Activated T-cell treated with anti-CD3 and anti-CD28 coated beads for 48 hours (primary cell): ENCODE measurements around the gene TFR2.

Source experiments
- DNase-seq: peaks from one replicate; pipeline ENCODE4 v3.0.0-alpha.2; 2020; ENCODE audit warnings: low read depth

TFR2 gene

GRCh38 chr7:100585511-100586265 lies 55.7 kb downstream of the TFR2 start, which contains the start of gene LRCH4:
LRCH4 (minus strand) TSS chr7:100586129; CDS start chr7:100586100, 29 bp downstream.
- peak; percentile 58 for DNase-seq

GRCh38 chr7:100584683-100585510 lies 56.5 kb downstream of the TFR2 start:
- no peak for DNase-seq

- no peak for DNase-seq
These were observed 57.2 kb downstream of the TFR2 start for GRCh38 chr7:100584054-100584682.

GRCh38 chr7:100583132-100584053 lies 58.0 kb downstream of the TFR2 start:
- peak; percentile 65 for DNase-seq

DNA sequence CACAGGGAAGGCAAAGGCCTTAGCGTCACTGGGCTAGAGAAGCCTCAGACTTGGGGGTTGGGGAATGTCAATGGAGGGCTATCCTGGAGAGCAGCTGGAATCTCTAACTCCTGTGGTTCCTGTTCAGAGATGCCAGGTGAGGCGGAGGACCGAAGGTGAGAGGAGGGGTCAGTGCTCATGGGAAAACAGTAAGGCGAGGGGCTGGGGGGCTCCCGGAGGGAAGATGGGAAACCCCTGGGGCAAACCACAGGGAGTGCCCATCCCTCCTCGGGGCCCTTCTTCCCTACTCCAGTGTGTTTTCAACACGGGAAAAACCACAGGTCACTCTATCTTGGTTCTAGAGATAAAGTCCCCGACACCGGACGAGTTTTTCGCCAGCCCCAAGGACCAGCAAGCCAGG lies 58.7 kb downstream of the TFR2 start:
- no peak for DNase-seq

DNA sequence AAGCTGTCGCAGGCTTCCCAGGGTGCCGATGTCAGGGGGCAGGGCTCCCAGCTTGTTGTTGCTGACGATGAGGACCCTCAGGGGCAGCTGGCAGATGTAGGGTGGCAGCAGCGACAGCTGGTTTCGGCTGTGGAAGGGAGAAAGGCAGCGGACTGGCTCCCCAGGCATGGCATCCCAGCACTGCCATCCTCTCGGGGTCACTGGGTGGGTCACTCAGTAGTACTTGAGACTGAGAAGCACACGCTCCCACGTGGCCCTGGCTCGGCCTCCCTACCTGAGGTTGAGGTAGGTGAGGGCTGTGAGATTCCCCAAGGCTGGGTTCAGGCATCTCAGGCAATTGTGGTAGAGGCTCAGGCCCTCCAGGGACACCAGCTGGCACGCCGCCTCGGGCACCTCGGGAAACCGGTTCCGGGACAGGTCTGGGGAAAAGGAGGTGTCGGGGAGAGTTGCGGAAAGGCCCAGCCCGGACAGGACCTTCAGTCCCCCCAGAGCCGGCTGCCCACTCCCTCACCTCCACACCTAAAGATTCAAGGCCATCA lies 59.2 kb downstream of the TFR2 start:
- DNase-seq, result no peak

DNA sequence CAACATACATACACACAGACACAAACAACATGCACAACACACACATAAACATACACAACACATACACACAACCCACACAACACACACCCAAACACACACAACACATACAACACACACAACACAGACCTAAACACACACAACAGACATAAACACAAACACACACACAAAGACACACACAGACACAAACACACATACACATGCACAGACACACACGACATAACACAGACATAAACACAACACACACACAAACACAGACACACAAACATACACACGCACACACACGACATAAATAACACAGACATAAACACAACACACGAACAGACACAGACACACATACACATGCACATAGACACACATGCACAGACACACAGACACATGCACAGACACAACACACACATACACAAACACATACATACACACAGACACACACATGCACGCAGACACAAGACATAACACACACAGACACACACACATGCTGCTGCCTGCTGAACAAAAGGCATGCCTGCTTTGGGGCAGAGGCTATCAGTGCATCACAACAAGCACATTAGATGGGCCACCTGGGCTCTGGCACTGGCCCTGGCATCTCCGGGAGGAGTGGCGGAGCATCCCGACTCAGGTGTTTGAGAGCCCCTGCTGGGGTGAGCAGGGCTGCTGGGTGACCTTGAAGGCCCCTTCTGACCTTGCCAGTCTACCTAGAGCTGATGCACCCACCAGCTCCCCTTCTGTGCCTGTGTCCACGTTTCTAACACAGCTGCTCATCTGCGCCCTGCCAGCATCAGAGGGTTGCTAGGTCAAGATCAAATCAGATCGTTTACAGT lies 60.7 kb downstream of the TFR2 start:
- DNase-seq, result no peak

DNA sequence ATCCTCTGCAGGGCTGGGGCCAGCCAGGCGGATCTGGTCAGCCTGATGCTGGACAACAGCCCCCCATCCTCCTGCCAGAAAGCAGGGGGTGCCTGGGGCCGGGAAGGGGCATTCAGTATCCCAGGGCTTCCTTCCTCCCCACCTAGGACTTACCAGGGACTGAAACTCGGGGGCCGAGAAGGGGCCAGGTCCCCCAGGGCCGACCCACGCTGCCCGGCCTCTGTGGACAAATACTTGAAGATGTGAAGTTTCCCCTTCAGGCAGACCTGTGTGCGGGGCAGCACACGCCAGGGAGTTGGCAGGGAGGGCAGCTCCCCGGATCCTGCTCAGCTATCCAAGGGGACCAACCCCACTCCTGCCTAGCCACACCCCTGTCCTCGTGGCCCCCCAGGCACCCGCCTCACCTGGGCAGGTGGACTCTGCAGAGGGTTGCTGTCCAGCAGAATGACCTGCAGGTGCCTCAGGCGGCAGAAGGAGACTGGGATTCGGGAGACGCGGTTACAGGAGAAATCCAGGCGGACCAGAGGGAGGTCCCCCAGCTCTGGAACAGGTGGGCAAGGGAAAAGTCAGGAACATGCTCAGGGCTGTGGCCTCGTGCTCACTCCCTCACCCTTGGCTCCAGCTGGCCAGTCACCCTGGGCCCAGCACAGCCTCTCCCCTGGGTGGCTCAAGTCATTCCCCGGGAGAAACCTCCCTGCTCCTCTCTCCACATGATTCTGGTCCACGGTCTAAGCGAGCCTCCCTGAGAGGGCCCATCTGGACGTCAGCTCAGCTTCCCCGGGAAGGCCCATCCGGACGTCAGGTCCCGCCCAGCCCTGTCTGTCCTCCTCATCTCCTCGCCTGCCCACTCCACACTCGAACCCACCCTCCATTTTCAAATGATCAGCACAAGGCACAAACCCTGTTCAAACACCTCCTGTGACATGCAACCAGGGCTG lies 62.8 kb downstream of the TFR2 start:
- no peak for DNase-seq

DNA sequence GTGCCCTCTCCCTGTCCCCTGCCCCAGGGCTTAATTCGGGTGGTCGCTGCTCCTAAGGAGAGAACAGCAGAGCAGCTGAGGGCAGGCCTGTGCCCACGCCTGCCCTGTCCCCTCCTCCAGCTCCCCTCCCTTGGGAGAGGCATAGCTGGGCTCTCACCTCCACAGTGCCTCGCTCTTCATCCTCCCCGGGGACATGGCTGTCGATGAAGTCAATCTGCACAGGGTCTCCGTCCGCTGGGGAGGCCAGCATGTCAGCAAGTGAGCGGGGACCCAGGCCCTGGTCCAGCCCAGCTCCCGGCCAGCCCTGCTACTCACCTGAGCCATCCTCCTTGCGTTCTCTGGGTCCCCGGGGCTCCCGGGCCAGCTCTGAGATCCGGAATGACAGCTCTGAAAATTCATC lies 63.8 kb downstream of the TFR2 start:
- no peak for DNase-seq

GRCh38 chr7:100577103-100577502 lies 64.2 kb downstream of the TFR2 start:
- no peak for DNase-seq

GRCh38 chr7:100576384-100576993 lies 64.9 kb downstream of the TFR2 start:
- no peak for DNase-seq

DNA sequence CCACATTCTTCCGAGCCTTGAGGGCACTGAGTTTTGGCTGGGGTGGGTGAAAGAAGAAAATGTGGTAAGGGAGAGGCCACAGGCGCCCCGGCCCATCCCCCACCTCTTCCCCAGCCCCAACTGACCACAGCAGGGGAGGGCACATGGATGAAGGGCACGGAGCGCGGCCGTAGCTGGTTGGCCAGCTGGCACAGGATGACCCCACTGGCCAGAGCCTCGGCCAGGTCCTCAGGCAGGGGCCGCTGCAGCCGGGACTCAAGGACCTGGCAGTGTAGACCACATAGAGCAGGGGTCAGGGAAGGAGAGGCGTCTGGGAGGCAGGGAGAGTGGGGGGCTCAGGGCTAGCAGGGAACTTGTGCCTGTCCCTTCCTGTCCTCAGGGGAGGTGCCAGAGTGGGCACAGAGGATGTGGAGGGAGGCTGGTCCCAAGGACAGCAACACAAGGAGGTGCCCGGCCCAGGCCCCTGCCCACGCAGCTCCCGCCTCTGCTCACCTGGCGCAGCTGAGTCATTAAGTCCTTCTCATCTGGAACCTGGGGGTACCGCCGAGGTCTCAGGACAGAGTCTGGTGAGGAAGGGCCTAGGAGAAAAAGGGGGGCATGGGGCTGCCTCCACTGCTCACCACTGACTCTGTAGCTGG lies 65.5 kb downstream of the TFR2 start:
- DNase-seq, result no peak

GRCh38 chr7:100575206-100575631 lies 66.1 kb downstream of the TFR2 start:
- DNase-seq, result no peak

- DNase-seq, result no peak
These were observed 66.8 kb downstream of the TFR2 start for GRCh38 chr7:100574362-100575205.

- no peak for DNase-seq
These were observed 67.5 kb downstream of the TFR2 start, which contains the start of gene SAP25 for GRCh38 chr7:100573691-100574361. SAP25 (minus strand) TSS chr7:100573900; CDS start chr7:100573742, 158 bp downstream.

- no peak for DNase-seq
These were observed 68.2 kb downstream of the TFR2 start for GRCh38 chr7:100572949-100573675.
